GM18511 (cell line): Measurements from ENCODE around the gene HOXD11.

ENCODE experiments used
- ATAC-seq: cut with Tn5 transposase; IDR thresholded peaks from one replicate; pipeline ENCODE4 v1.9.1; 2021; ENCODE audit warnings: mild to moderate bottlenecking, moderate library complexity; ENCODE audit not compliant: unreplicated experiment

The HOXD11 gene

GRCh38 chr2:176130957-176131847, 24.1 kb downstream of the HOXD11 start:
- ATAC-seq: no peak

- ATAC-seq: no peak
Observed at GRCh38 chr2:176131848-176132158, 24.7 kb downstream of the HOXD11 start.

DNA sequence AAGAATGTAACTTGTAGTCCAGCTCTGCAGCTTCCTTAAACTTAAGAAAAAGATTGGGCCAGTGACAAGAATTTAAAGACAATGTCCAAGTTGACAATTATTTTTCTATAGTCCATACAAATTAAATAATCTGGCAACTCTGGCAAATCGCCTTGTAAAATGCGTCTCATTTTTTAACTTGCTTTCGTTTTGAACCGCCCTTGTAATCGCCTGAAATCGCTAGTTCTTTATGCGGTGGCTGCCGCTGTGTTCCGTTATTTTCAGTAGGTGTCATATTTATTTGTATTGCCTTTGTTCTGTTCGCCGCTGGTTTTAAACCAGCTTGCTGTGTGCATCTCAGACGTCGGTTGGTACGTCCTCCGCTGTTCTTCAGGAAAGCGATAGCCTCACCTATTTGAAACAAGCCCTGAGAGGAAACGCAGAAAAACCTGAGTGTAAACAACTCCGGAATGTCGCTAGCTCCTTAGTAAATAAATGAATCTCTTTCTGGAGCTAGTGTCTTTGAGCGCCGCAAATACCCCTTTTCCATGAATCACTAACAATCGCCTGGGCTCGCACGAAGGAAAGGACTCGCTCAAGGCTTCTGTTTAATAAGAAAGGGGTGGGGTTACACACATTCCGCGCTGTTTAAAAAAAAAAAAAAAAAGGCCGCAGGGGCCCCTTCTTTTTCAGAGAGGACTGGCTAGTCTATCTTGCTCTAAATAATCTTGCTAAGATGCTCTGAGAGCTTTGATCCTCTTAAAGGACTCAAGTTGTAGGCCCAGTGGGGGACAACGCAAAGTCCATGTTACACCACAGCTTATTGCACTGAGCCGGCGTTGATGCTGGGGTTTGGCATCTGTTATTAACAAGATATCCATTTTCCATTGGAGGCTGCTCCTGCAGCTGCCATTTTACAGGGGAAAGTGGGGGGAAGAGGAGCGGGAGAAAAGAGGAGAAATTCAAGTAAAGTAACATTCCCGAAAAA, 25.4 kb downstream of the HOXD11 start:
- ATAC-seq: no peak

DNA sequence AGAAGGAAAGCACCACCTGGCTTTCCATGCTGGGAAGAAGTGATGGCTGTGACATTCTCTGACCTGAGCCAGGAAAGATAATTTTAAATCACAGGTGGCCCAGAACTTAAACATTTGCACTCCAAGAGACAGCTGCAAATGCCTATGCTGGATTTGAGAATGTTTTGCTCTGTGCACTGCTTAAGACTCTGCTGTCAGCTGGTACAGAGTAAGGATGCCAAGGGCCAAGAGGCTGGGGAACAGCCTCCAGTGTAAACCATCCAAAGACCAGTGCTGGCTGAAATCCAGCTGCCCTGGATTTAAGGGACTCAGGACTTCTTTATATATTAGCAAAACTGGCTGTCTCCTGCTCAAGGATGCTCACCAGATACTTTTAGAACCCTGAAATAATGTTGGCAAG, 26.3 kb downstream of the HOXD11 start:
- no peak for ATAC-seq

DNA sequence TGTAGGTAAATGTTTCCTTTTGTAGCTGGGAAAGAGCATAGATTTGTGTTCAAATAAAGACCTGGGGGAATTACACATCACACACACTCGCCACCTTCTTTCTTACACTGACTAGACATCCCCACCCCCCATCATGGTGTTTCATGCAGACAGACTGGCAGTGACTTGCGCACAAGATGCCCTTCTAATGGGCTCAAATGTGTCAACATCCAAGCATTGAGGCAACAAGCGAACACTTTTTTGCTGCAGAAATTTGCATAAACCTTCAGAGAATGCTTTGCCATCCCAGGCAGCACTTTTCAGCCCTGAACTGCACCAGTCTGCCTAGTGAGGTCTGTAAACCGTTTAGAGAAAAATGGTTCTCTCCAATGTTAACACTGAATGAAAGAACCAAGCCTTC, 27.0 kb downstream of the HOXD11 start:
- no peak for ATAC-seq

DNA sequence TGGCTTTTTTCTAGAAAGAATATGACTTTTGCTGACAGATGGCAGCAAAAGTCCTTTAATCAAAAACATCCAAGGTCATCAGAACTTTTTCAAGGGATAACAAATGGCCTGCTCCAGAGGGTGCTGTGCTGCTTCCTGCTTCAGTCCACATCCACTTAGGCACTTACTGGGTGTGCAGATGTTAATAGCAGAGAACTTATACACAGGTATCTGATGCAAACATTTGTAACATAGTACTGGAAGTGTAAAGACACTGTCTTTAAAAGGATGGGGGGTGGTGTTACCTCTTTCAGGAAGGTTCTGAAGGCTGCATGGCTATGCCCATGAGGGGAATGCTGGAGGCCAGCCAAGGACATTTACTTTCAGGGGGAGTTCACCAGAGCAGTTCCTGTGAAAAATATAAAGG, 28.0 kb downstream of the HOXD11 start:
- no peak for ATAC-seq

- no peak for ATAC-seq
Observed at GRCh38 chr2:176136374-176137251, 29.5 kb downstream of the HOXD11 start.

DNA sequence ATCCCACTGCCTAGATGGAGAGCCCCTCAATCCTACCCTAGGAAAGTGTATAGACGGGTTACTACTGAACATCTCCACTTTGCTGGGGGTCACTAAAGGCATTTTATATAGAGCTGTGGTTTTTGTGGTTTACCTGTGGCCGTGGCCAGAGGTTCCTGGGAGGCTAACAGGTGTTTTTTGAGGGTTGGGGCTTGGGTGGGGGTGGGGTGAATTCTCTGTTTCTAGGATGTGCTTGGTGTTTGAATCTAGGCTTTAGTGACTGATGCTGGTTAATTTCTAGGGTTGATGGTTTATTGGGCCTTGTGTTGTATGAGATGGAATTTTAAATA, 30.1 kb downstream of the HOXD11 start:
- no peak for ATAC-seq

- no peak for ATAC-seq
Observed at GRCh38 chr2:176137906-176138305, 30.8 kb downstream of the HOXD11 start.

- no peak for ATAC-seq
Observed at GRCh38 chr2:176138526-176138922, 31.4 kb downstream of the HOXD11 start.

DNA sequence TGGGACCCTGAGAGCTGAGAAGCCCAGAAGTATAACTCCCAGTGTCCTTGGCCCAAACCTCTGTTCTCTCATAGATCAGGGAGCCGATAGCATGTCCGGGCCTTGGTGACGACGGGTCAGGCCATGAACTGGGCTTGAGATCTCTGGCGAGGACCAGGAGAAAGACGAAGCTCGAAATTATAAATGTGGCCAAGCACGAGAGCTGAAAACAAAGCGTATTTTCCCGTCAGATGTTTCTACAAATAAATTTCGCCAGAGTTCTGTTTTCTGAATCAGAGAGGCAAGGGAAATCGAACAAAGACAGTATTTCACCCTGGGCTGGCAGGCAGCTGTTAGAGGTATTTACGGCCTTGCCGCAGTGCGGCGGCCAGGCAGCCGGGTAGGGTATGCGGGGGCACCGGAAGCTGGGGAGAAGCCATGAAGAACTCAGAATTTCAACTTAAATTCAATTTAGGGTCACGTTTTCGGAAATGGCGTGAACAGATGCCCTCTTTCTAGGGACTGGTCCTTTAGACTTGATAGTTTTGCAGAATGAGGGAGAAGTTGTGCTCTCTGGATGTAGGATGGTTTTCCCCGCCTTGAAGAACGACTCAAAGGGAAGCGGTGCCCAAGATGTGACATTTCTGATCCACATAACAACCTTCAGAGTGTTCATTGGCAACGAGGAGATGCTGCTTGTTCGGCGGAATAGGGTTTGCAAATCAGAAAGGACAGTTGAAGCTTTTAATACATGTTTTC, 32.0 kb downstream of the HOXD11 start:
- ATAC-seq: no peak

- no peak for ATAC-seq
Observed at GRCh38 chr2:176139661-176140512, 32.8 kb downstream of the HOXD11 start.

- peak; percentile 96 for ATAC-seq
Observed at GRCh38 chr2:176140513-176141317, 33.6 kb downstream of the HOXD11 start.

- ATAC-seq: no peak
Observed at GRCh38 chr2:176142281-176142680, 35.2 kb downstream of the HOXD11 start.

- ATAC-seq: no peak
Observed at GRCh38 chr2:176145085-176145969, 38.2 kb downstream of the HOXD11 start.

- ATAC-seq: no peak
Observed at GRCh38 chr2:176146101-176146500, 39.0 kb downstream of the HOXD11 start.

DNA sequence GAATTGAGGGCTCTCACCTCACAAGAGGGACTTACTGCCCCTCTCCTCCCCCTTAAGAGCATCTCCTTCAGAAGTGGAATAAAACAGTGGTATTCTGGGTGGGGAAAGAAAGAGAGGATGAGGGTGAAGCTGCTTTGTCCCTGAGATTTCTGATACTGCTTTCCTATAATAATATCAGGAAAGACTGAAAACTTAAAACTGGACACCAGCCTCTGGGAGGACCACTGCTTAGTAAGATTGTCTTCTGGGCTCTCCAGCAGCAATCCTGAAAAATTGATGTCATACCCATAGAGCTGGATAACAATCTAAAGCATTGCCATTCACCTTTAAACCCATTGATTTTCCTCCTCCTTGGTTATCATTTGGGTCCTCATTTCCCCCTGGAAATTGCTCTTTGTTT, 39.6 kb downstream of the HOXD11 start:
- no peak for ATAC-seq
